Upper lobe of left lung (tissue), 6 donors: Measurements from ENCODE around the gene RAB27B. TPM values are rescaled to one million over a fixed set of nuclear protein-coding genes. Genes with fewer than 3 reads are reported as not detected.
A peak's percentile ranks its signal among the peaks of the same experiment; 100 is the strongest.

Experiments used
- ATAC-seq, 2 donors: fragments of 200-7000 bp; cut with Tn5 transposase; one replicate each; pipeline ENCODE4 v1.9.1; 2022; ENCODE audit warnings: mild to moderate bottlenecking in 2 of 2, moderate library complexity in 2 of 2; ENCODE audit not compliant: low FRiP score in 2 of 2
- DNase-seq, 2 donors: peaks; one replicate each; pipeline ENCODE4 v3.0.0-alpha.2; 2019 to 2020
- H3K27ac ChIP-seq, 4 donors: fragments of 200-600 bp; sonication (generic); one replicate each; pipeline ENCODE4 v1.5.1; 2016 to 2019
- H3K27me3 ChIP-seq, 4 donors: fragments of 200-600 bp; sonication (generic); one replicate each; pipeline ENCODE4 v1.5.1; 2017 to 2019
- H3K36me3 ChIP-seq, 4 donors: fragments of 200-600 bp; sonication (generic); one replicate each; pipeline ENCODE4 v1.5.1; 2016 to 2019
- H3K4me1 ChIP-seq, 4 donors: fragments of 200-600 bp; sonication (generic); one replicate each; pipeline ENCODE4 v1.5.1; 2018 to 2019
- H3K4me3 ChIP-seq, 4 donors: fragments of 200-600 bp; sonication (generic); one replicate each; pipeline ENCODE4 v1.5.1; 2017 to 2019; ENCODE audit warnings: mild to moderate bottlenecking in 2 of 4, moderate library complexity in 1 of 4
- H3K9me3 ChIP-seq, 4 donors: fragments of 200-600 bp; sonication (generic); one replicate each; pipeline ENCODE4 v1.5.1; 2018 to 2019
- EP300 ChIP-seq, 4 donors: sonication (generic); formaldehyde crosslinking; IDR thresholded peaks; one replicate each; pipeline ENCODE4 v1.5.1; 2017; ENCODE audit warnings: antibody characterized with exemption in 4 of 4, control low read depth in 2 of 4
- POLR2A ChIP-seq, 4 donors: fragments of 450-650 bp; IDR thresholded peaks; one replicate each; pipeline ENCODE4 v1.5.1; 2016 to 2017; ENCODE audit warnings: antibody characterized with exemption in 4 of 4, mild to moderate bottlenecking in 2 of 4
- POLR2AphosphoS5 ChIP-seq, 2 donors: sonication (generic); formaldehyde crosslinking; IDR thresholded peaks; one replicate each; pipeline ENCODE4 v1.5.1; 2017; ENCODE audit warnings: antibody characterized with exemption in 2 of 2
- WGBS, 2 donors: methylation state at CpG; one replicate each; pipeline ENCODE4 v1.1.5; 2017 to 2018; 5-methylcytosine and 5-hydroxymethylcytosine counted together
- total RNA-seq, 6 donors: library from RNA; depleted of rRNA in 4 of 6; stranded (reverse); fragments of >200 nt in 4 of 6; gene quantifications; one replicate each; pipeline versions ENCODE4 v1.1.0 to v1.2.1, GENCODE V29; 2016 to 2021
- TF ChIP-seq, protein P1 (sequence below), 6 experiments: fragments of 450-650 bp in 4 of 6; fragments of 200-600 bp in 2 of 6; sonication (generic) in 2 of 6; IDR thresholded peaks; one replicate each; pipeline ENCODE4 v1.5.1; 2016 to 2019; ENCODE audit warnings: antibody characterized with exemption in 6 of 6
- donor health status: DM: no; HTN: no; CAD: no; lungs with moderate emphysema.
- donor health status: DM: no; HTN: yes; CAD: no; lungs with severe emphysema.

Gene RAB27B, protein sequence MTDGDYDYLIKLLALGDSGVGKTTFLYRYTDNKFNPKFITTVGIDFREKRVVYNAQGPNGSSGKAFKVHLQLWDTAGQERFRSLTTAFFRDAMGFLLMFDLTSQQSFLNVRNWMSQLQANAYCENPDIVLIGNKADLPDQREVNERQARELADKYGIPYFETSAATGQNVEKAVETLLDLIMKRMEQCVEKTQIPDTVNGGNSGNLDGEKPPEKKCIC
- 10 to 100 TPM in 4 of 6 donors, 1 to 10 TPM in 2; 4.2 to 28.1 (median 17.1) TPM for total RNA-seq

DNA sequence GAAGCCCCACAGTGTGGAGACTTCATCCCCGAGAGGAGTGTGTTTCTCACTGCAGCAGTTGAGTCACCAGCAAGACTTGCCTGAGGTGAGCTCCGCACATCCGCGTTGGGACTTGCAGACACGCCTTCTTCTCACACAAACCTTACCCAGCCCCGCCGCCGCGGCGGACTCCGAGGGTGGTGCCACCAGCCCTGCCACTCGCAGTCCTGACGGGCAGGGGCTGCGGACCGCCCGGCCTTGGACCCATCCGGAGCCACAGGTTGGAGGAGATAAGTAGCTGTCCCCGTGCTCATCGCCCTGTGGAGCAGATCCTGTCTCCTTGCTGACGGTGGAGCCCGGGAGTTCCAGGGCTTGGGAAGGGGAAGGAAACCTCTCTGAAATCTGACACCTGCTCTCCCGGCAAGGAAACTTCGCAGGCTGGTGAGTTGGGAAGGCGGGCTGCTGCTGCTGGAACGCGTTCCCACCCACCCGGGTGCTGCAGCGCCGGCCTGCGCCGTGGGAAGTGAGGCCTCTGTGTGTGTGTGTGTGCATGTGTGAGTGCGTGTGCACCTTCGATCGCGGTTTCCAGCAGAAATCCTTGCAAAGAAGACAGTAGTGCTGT lies at the start of gene RAB27B:
TSS of gene RAB27B (plus strand) at position 197 of the 601 bp plus-strand sequence. CDS start 49,109 bp downstream, outside the sequence.
- TF ChIP-seq EP300 (IDR thresholded peaks at IDR 0.05) = no peak
- peak in 2 of 4 donors; percentile 34 to 74 for TF ChIP-seq POLR2A (IDR thresholded peaks at IDR 0.05)
- peak in 1 of 2 donors; percentile 50 for TF ChIP-seq POLR2AphosphoS5 (IDR thresholded peaks at IDR 0.05)
- H3K27ac ChIP-seq = peak within 1 kb of the TSS; percentile 28 to 88 (median 72)
- peak; percentile 87 to 94 for ATAC-seq
- no peaks in the 10 kb centered on the region for H3K36me3 ChIP-seq
- H3K4me1 ChIP-seq = peaks cover 3 to 13% (median 8%) of the 10 kb centered on the region in 4 donors
- H3K9me3 ChIP-seq = no peaks in the 10 kb centered on the region
- peak; percentile 91 to 94 for DNase-seq
- 1% methylated on average over 20 to 33 of the region's 35 CpGs for WGBS, 2 donors
- H3K4me3 ChIP-seq = peak within 1 kb of the TSS; percentile 23 to 56 (median 48)
- H3K27me3 ChIP-seq = no peaks in the 10 kb centered on the region

DNA sequence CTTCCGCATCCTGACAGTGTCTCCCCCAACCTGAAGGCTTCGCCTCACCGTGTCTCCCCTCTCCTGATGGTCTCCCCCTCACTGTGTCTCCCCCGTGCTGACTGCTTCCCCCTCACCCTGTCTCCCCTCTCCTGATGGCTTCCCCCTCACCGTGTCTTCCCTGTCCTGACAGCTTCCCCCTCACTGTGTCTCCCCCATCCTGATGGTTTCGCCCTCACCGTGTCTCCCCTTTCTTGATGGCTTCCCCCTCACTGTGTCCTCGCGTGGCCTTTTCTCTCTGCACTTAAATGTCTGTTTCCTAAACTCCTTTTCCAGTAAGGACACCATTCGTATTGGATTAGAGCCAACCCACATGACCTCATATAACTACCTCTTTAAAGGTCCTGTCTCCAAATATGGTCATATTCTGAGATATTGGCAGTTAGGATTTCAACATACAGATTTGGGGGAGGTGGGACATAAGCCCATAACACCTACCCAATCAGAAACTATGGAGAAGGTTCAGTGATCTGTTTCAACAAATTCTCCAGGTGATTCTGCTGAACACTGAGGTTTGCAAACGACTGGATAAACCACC lies 47.9 kb upstream of the RAB27B start:
- H3K4me1 ChIP-seq = peaks cover 0 to 11% (median 0%) of the 10 kb centered on the region in 4 donors
- no peaks in the 10 kb centered on the region for H3K9me3 ChIP-seq
- no peak for ATAC-seq
- no peaks in the 10 kb centered on the region for H3K27me3 ChIP-seq
- H3K36me3 ChIP-seq = no peaks in the 10 kb centered on the region
- no peak for DNase-seq
- no peak overlapping the region for H3K27ac ChIP-seq
- TF ChIP-seq, protein P1, sequence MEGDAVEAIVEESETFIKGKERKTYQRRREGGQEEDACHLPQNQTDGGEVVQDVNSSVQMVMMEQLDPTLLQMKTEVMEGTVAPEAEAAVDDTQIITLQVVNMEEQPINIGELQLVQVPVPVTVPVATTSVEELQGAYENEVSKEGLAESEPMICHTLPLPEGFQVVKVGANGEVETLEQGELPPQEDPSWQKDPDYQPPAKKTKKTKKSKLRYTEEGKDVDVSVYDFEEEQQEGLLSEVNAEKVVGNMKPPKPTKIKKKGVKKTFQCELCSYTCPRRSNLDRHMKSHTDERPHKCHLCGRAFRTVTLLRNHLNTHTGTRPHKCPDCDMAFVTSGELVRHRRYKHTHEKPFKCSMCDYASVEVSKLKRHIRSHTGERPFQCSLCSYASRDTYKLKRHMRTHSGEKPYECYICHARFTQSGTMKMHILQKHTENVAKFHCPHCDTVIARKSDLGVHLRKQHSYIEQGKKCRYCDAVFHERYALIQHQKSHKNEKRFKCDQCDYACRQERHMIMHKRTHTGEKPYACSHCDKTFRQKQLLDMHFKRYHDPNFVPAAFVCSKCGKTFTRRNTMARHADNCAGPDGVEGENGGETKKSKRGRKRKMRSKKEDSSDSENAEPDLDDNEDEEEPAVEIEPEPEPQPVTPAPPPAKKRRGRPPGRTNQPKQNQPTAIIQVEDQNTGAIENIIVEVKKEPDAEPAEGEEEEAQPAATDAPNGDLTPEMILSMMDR (IDR thresholded peaks at IDR 0.05) = no peak
- TF ChIP-seq EP300 (IDR thresholded peaks at IDR 0.05) (no peak), POLR2A (IDR thresholded peaks at IDR 0.05) (no peak), POLR2AphosphoS5 (IDR thresholded peaks at IDR 0.05) (no peak)
- H3K4me3 ChIP-seq = no peak overlapping the region
- 82 to 92% methylated on average over 10 to 11 of the region's 11 CpGs for WGBS, 2 donors

DNA sequence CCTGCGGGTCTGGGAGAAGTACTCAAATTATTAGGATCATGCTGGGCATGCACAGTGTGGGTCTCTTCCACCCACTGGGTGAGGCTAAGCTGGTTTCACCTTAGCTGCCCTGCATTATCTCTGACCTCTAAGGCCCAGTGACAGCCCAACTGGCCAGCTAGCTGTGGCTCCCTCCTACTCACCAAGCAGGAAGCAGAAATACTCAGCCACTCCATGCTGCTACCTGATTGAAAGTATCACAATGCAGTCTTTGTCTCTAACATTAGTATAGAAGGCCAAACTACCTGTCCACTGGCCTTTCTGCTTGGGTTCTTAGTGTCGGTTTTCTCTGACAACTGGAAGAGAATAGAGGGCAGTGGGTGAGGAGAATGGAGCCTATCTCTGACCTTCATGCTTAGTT lies 47.3 kb upstream of the RAB27B start:
- Histone ChIP-seq H3K27me3 (no peaks in the 10 kb centered on the region), H3K4me1 (peaks cover 0 to 11% (median 0%) of the 10 kb centered on the region in 4 donors), H3K27ac (no peak overlapping the region), H3K9me3 (no peaks in the 10 kb centered on the region), H3K4me3 (no peak overlapping the region), H3K36me3 (no peaks in the 10 kb centered on the region)
- ATAC-seq (no peak), DNase-seq (no peak)
- TF ChIP-seq POLR2A (IDR thresholded peaks at IDR 0.05) = no peak
- TF ChIP-seq, protein P1 (IDR thresholded peaks at IDR 0.05) = no peak
- TF ChIP-seq EP300 (IDR thresholded peaks at IDR 0.05) = no peak
- TF ChIP-seq POLR2AphosphoS5 (IDR thresholded peaks at IDR 0.05) = no peak
- 100% methylated on average over 1 to 2 of the region's 2 CpGs for WGBS, 2 donors

DNA sequence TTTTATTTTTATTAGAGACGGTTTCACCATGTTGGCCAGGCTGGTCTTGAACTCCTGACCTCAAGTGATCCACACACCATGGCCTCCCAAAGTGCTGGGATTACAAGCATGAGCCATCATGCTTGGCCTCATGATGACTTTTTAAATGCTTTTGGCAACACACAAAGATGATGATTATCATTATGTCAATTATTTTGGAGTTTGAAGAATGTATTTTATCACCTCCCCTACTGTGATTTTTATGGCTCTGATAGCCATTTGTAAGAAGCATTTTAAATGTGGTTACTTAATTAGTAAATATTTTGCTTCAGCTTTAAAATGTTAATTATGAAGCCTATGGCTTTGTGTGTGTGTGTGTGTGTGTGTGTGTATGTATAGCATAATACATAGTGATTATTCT lies 45.1 kb upstream of the RAB27B start:
- no peak for ATAC-seq

DNA sequence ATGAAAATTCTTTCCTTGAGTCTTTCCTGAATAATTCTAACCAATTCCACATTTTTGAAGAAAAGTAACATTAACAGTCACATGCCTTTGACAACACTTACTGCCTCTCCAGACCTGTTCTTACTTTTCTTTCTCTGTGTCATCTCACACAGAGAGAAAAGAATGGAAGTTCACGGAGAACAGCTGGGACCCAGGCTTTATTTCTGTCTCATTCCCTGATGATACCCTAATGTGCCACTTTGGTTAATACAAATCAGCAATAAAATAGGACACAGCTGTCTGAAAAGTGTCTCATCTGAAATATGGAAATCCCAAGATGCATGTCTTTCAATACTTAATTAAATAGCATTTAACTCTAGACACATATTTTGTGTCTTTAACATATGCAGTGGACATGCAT lies 42.1 kb upstream of the RAB27B start:
- 93 to 94% methylated on average over 1 of the region's 1 CpG for WGBS, 2 donors

More for the DNA sequence above, 45.1 kb upstream of the RAB27B start:
- H3K36me3 ChIP-seq = no peaks in the 10 kb centered on the region
- H3K4me3 ChIP-seq = no peak overlapping the region
- H3K27ac ChIP-seq = no peak overlapping the region
- TF ChIP-seq POLR2A (IDR thresholded peaks at IDR 0.05) = no peak
- TF ChIP-seq, protein P1 (IDR thresholded peaks at IDR 0.05) = no peak
- TF ChIP-seq EP300 (IDR thresholded peaks at IDR 0.05) = no peak
- TF ChIP-seq POLR2AphosphoS5 (IDR thresholded peaks at IDR 0.05) = no peak
- no peaks in the 10 kb centered on the region for H3K9me3 ChIP-seq
- WGBS, 2 donors = 79 to 90% methylated on average over 1 of the region's 1 CpG
- no peaks in the 10 kb centered on the region for H3K4me1 ChIP-seq
- DNase-seq = no peak
- no peaks in the 10 kb centered on the region for H3K27me3 ChIP-seq

More for the DNA sequence above, 42.1 kb upstream of the RAB27B start:
- Histone ChIP-seq H3K4me3 (no peak overlapping the region), H3K4me1 (no peaks in the 10 kb centered on the region), H3K9me3 (no peaks in the 10 kb centered on the region), H3K27me3 (no peaks in the 10 kb centered on the region), H3K36me3 (no peaks in the 10 kb centered on the region), H3K27ac (no peak overlapping the region)
- no peak for DNase-seq
- ATAC-seq = no peak
- no peak for TF ChIP-seq POLR2A (IDR thresholded peaks at IDR 0.05)
- TF ChIP-seq POLR2AphosphoS5 (IDR thresholded peaks at IDR 0.05) = no peak
- TF ChIP-seq EP300 (IDR thresholded peaks at IDR 0.05) = no peak
- TF ChIP-seq, protein P1 (IDR thresholded peaks at IDR 0.05) = no peak
